K562 (cell line): ENCODE results near the gene FKRP. TPM values are rescaled to one million over a fixed set of nuclear protein-coding genes. Genes with fewer than 3 reads are reported as not detected.

Experiments
- AFF4 ChIP-seq: sonication (generic); formaldehyde crosslinking; IDR thresholded peaks from 2 replicates; pipeline ENCODE4 v1.8.0; 2023; ENCODE audit warnings: mild to moderate bottlenecking, missing genetic modification reagents
- CBX5 ChIP-seq: IDR thresholded peaks from 2 replicates; pipeline ENCODE4 v1.6.1; 2014; ENCODE audit warnings: low read depth, borderline replicate concordance
- DACH1 ChIP-seq: fragments of 450-650 bp; IDR thresholded peaks from 2 replicates; pipeline ENCODE4 v1.6.1; 2018; ENCODE audit not compliant: partially characterized antibody
- MAZ ChIP-seq, 2 experiments: fragments of 450-650 bp in 1 of 2; sonication (generic) in 1 of 2; formaldehyde crosslinking; IDR thresholded peaks in 1 of 2; conservative IDR thresholded peaks in 1 of 2; 2 replicates each; pipeline versions ENCODE4 v1.4.0 to v1.5.0; 2020; ENCODE audit warnings: mild to moderate bottlenecking in 1 of 2, missing genetic modification reagents in 1 of 2
- NFE2 ChIP-seq: IDR thresholded peaks from 2 replicates; pipeline ENCODE4 v1.6.1; 2014; ENCODE audit warnings: antibody characterized with exemption, low read depth
- ZFP30 ChIP-seq: fragments of 250-450 bp; sonication (Bioruptor Pico); IDR thresholded peaks from 2 replicates; pipeline ENCODE4 v1.8.0; 2022; ENCODE audit warnings: moderate library complexity, mild to moderate bottlenecking, inconsistent platforms, borderline replicate concordance
- ZNF609 ChIP-seq: sonication (generic); formaldehyde crosslinking; IDR thresholded peaks from 2 replicates; pipeline ENCODE4 v1.8.1; 2023; ENCODE audit warnings: missing genetic modification reagents, mild to moderate bottlenecking, borderline replicate concordance
- ZNF766 ChIP-seq: fragments of 200-800 bp; sonication (Bioruptor generic); conservative IDR thresholded peaks from 2 replicates; pipeline ENCODE4 v1.6.1; 2016; ENCODE audit warnings: missing genetic modification characterization, missing compliant biosample characterization
- polyA plus RNA-seq, 8 experiments: library from polyadenylated mRNA; depleted of rRNA in 4 of 8; stranded (reverse) in 5 of 8; unstranded in 3 of 8; fragments of >200 nt; fragmentation: Nextera tagmentation in 2 of 8; fragmentation: Illumina TruSeq in 1 of 8; extraction: Ambion mirVana in 2 of 8; extraction: Trizol in 1 of 8; gene quantifications; 2 replicates each; pipeline versions ENCODE4 v1.2.1 to v1.2.3, GENCODE V29; 2011 to 2014; ENCODE audit warnings: inconsistent platforms in 1 of 8, missing spikeins in 1 of 8
- total RNA-seq, 7 experiments: library from RNA; depleted of rRNA in 6 of 7; stranded (reverse); fragments of >200 nt in 6 of 7; fragmentation: Illumina TruSeq in 2 of 7; extraction: Trizol in 2 of 7; gene quantifications; 2 replicates each; pipeline versions ENCODE4 v1.2.1 to v1.2.3, GENCODE V29; 2011 to 2021; ENCODE audit warnings: low replicate concordance in 1 of 7
- TF ChIP-seq, protein P1 (sequence below): fragments of 450-650 bp; IDR thresholded peaks from 2 replicates; pipeline ENCODE4 v1.6.1; 2016; ENCODE audit warnings: borderline replicate concordance
- TF ChIP-seq, protein P2 (sequence below): fragments of 200-800 bp; sonication (Bioruptor generic); IDR thresholded peaks from 2 replicates; pipeline ENCODE4 v1.6.1; 2017; ENCODE audit warnings: missing genetic modification characterization, missing compliant biosample characterization

The FKRP gene
- total and polyA plus RNA-seq, 9 of the 15 experiments (the other 6 are each of a cell fraction or from before 2014, with no cell fraction given), result 0.68 to 16.1 (median 6.5) TPM

- TF ChIP-seq MAZ (CRISPR knock-in tag; conservative IDR thresholded peaks at IDR 0.05 in 1 of 2, IDR thresholded peaks at IDR 0.05 in 1 of 2), result peak; percentile 84 to 92
- no peak for TF ChIP-seq DACH1
- 0 out of 2 replicates have a peak, but pooled peaks have one; percentile 5 for TF ChIP-seq NFE2
- peak; percentile 71; the same call in 1 of the 2 replicates for TF ChIP-seq ZNF766 (CRISPR knock-in tag)
- peak; percentile 85; the same call in 1 of the 2 replicates for TF ChIP-seq AFF4 (CRISPR knock-in tag)
- TF ChIP-seq, protein P1, sequence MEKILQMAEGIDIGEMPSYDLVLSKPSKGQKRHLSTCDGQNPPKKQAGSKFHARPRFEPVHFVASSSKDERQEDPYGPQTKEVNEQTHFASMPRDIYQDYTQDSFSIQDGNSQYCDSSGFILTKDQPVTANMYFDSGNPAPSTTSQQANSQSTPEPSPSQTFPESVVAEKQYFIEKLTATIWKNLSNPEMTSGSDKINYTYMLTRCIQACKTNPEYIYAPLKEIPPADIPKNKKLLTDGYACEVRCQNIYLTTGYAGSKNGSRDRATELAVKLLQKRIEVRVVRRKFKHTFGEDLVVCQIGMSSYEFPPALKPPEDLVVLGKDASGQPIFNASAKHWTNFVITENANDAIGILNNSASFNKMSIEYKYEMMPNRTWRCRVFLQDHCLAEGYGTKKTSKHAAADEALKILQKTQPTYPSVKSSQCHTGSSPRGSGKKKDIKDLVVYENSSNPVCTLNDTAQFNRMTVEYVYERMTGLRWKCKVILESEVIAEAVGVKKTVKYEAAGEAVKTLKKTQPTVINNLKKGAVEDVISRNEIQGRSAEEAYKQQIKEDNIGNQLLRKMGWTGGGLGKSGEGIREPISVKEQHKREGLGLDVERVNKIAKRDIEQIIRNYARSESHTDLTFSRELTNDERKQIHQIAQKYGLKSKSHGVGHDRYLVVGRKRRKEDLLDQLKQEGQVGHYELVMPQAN, result peak; percentile 51; the same call in 1 of the 2 replicates
- peak; percentile 55; the same call in 1 of the 2 replicates for TF ChIP-seq ZNF609 (CRISPR knock-in tag)
- TF ChIP-seq, protein P2, sequence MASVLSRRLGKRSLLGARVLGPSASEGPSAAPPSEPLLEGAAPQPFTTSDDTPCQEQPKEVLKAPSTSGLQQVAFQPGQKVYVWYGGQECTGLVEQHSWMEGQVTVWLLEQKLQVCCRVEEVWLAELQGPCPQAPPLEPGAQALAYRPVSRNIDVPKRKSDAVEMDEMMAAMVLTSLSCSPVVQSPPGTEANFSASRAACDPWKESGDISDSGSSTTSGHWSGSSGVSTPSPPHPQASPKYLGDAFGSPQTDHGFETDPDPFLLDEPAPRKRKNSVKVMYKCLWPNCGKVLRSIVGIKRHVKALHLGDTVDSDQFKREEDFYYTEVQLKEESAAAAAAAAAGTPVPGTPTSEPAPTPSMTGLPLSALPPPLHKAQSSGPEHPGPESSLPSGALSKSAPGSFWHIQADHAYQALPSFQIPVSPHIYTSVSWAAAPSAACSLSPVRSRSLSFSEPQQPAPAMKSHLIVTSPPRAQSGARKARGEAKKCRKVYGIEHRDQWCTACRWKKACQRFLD, result no peak
- TF ChIP-seq CBX5, result no peak
- no peak for TF ChIP-seq ZFP30 (CRISPR knock-in tag)
These were observed 38.6 kb downstream of the FKRP start (continued) for GRCh38 chr19:46784262-46785053.
